Neuronal stem cell (in vitro differentiated cells): Measurements from ENCODE around the gene AUH.

Experiments used
- DNase-seq: peaks from one replicate; pipeline ENCODE4 v3.0.0-alpha.2; 2013; ENCODE audit warnings: low spot score
- H2AFZ ChIP-seq: one replicate; pipeline ENCODE4 v1.6.1; 2013; ENCODE audit warnings: mild to moderate bottlenecking, low read length, inconsistent platforms
- H2AK5ac ChIP-seq: 2 replicates; pipeline ENCODE4 v1.6.1; 2013; ENCODE audit warnings: low read depth, mild to moderate bottlenecking, inconsistent platforms, low read length, moderate library complexity, mixed read lengths
- H2BK120ac ChIP-seq: 2 replicates; pipeline ENCODE4 v1.6.1; 2013; ENCODE audit warnings: low read depth, mild to moderate bottlenecking, inconsistent platforms, low read length, moderate library complexity, mixed read lengths
- H2BK12ac ChIP-seq: one replicate; pipeline ENCODE4 v1.6.1; 2013; ENCODE audit warnings: low read length, inconsistent platforms
- H2BK15ac ChIP-seq: 2 replicates; pipeline ENCODE4 v1.6.1; 2013; ENCODE audit warnings: mild to moderate bottlenecking, low read length, inconsistent platforms, mixed read lengths
- H2BK5ac ChIP-seq: one replicate; pipeline ENCODE4 v1.6.1; 2013; ENCODE audit warnings: inconsistent platforms, mild to moderate bottlenecking, low read length, moderate library complexity
- H3K14ac ChIP-seq: one replicate; pipeline ENCODE4 v1.6.1; 2013; ENCODE audit warnings: low read length, inconsistent platforms
- H3K18ac ChIP-seq: 2 replicates; pipeline ENCODE4 v1.6.1; 2013; ENCODE audit warnings: low read length, inconsistent platforms
- H3K23ac ChIP-seq: 2 replicates; pipeline ENCODE4 v1.6.1; 2013; ENCODE audit warnings: low read depth, mild to moderate bottlenecking, mixed read lengths, low read length, inconsistent platforms; ENCODE audit not compliant: poor library complexity
- H3K27ac ChIP-seq: replicated peaks from 3 replicates; pipeline ENCODE4 v1.5.1; 2013; ENCODE audit warnings: low read length, inconsistent platforms
- H3K27me3 ChIP-seq, 3 experiments: 2 replicates each; pipeline ENCODE4 v1.6.1; 2013; ENCODE audit warnings: low read length in 3 of 3, mild to moderate bottlenecking in 2 of 3, inconsistent platforms in 1 of 3, low read depth in 1 of 3, mixed read lengths in 1 of 3, moderate library complexity in 1 of 3; ENCODE audit not compliant: control insufficient read depth in 3 of 3, insufficient read depth in 3 of 3
- H3K36me3 ChIP-seq, 2 donors: replicated peaks in 1 of 2; 2 replicates each; pipeline ENCODE4 v1.6.1; 2013; ENCODE audit warnings: low read length in 2 of 2; ENCODE audit not compliant: control insufficient read depth in 2 of 2, insufficient read depth in 2 of 2
- H3K4ac ChIP-seq: 2 replicates; pipeline ENCODE4 v1.6.1; 2013; ENCODE audit warnings: inconsistent platforms, mild to moderate bottlenecking, low read length, moderate library complexity
- H3K4me1 ChIP-seq, 2 donors: 1 replicate in 1 of 2; 2 replicates in 1 of 2; pipeline ENCODE4 v1.6.1; 2013; ENCODE audit warnings: low read length in 2 of 2, low read depth in 1 of 2; ENCODE audit not compliant: control insufficient read depth in 2 of 2, insufficient read depth in 1 of 2
- H3K4me2 ChIP-seq: one replicate; pipeline ENCODE4 v1.6.1; 2013; ENCODE audit warnings: mild to moderate bottlenecking, low read length, inconsistent platforms; ENCODE audit not compliant: insufficient read depth, poor library complexity, severe bottlenecking
- H3K4me3 ChIP-seq, 2 donors: 2 replicates each; pipeline ENCODE4 v1.5.1; 2013; ENCODE audit warnings: low read length in 2 of 2, mild to moderate bottlenecking in 2 of 2, inconsistent platforms in 1 of 2, moderate library complexity in 1 of 2
- H3K79me1 ChIP-seq: one replicate; pipeline ENCODE4 v1.6.1; 2013; ENCODE audit warnings: low read depth, mild to moderate bottlenecking, inconsistent platforms, low read length, moderate library complexity
- H3K9ac ChIP-seq: one replicate; pipeline ENCODE4 v1.6.1; 2013; ENCODE audit warnings: mild to moderate bottlenecking, low read depth, low read length, inconsistent platforms; ENCODE audit not compliant: poor library complexity
- H3K9me3 ChIP-seq, 2 donors: replicated peaks in 1 of 2; 2 replicates each; pipeline versions ENCODE3 to v1.6.1; 2013; ENCODE audit warnings: low read length in 2 of 2, mild to moderate bottlenecking in 2 of 2, inconsistent platforms in 1 of 2, low read depth in 1 of 2, mixed read lengths in 1 of 2, moderate library complexity in 1 of 2; ENCODE audit not compliant: control insufficient read depth in 2 of 2, insufficient read depth in 1 of 2
- H4K8ac ChIP-seq: one replicate; pipeline ENCODE4 v1.6.1; 2013; ENCODE audit warnings: low read depth, mild to moderate bottlenecking, inconsistent platforms, low read length, moderate library complexity
- H4K91ac ChIP-seq: one replicate; pipeline ENCODE4 v1.6.1; 2013; ENCODE audit warnings: low read length, low read depth, mild to moderate bottlenecking, inconsistent platforms; ENCODE audit not compliant: poor library complexity
- WGBS, 2 donors: extraction: QIAGEN DNeasy Blood & Tissue Kit; methylation state at CpG; one replicate each; pipeline ENCODE4 v1.1.7; 2013; ENCODE audit warnings: missing lambda C conversion rate in 2 of 2, mixed read lengths in 1 of 2; ENCODE audit not compliant: insufficient read length in 2 of 2, insufficient replicate concordance in 1 of 2; ENCODE audit errors: extremely low coverage in 2 of 2; 5-methylcytosine and 5-hydroxymethylcytosine counted together

The AUH gene

DNA sequence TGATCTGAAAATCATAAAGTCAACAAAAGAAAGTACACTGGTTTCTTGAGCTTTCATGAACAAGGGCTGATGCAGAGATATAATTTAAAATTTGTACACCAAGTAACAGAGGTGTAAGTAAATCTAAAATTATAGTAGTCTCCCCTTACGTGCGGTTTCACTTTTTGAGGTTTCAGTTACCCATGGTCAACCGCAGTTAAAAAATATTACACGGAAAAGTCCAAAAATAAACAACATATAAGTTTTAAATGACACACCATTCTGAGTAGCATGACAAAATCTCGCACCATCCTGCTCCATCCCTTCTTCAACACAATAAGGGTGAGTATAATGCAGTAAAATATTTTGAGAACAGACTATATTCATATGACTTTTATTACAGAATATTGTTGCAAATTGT lies 54.4 kb downstream of the AUH start:
- Histone ChIP-seq H3K9ac (no peak overlapping the region), H2AK5ac (no peak overlapping the region), H3K27me3 (no peaks in the 10 kb centered on the region), H3K36me3 (no peaks in the 10 kb centered on the region), H3K4me1 (no peaks in the 10 kb centered on the region), H3K4me3 (no peak overlapping the region), H3K14ac (no peak overlapping the region), H2BK15ac (no peak overlapping the region), H3K4ac (no peak overlapping the region), H3K9me3 (no peaks in the 10 kb centered on the region), H2AFZ (no peak overlapping the region), H4K8ac (no peak overlapping the region), H3K23ac (no peak overlapping the region), H2BK120ac (no peak overlapping the region), H3K79me1 (no peaks in the 10 kb centered on the region), H4K91ac (no peak overlapping the region), H3K18ac (no peak overlapping the region), H3K27ac (no peak overlapping the region), H3K4me2 (no peak overlapping the region), H2BK5ac (no peak overlapping the region), H2BK12ac (no peak overlapping the region)
- DNase-seq: no peak
- WGBS, 2 donors: no CpG with 5 or more reads among the region's 5 CpGs

DNA sequence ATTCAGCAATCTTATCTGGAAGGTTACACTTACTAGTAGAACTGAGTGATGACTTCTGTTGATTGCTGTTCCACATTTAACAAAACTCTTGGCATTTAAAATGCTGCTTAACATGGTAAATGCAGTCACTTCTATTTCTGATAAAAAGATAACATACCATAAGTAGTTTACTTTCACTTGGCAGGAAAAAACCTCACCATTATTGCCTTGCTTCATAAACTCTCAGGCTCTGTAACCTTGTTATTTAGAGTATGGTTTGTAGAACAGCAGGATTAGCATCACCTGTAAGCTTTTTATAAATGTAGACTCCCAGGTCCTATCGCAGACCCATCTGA lies 55.5 kb downstream of the AUH start:
- Histone ChIP-seq H2BK120ac (no peak overlapping the region), H3K4me2 (no peak overlapping the region), H3K27ac (no peak overlapping the region), H3K18ac (no peak overlapping the region), H3K9me3 (no peaks in the 10 kb centered on the region), H3K27me3 (no peaks in the 10 kb centered on the region), H3K4me3 (no peak overlapping the region), H3K79me1 (no peaks in the 10 kb centered on the region), H3K9ac (no peak overlapping the region), H3K4ac (no peak overlapping the region), H4K8ac (no peak overlapping the region), H3K14ac (no peak overlapping the region), H2BK15ac (no peak overlapping the region), H4K91ac (no peak overlapping the region), H3K23ac (no peak overlapping the region), H3K36me3 (no peaks in the 10 kb centered on the region), H2AK5ac (no peak overlapping the region), H2AFZ (no peak overlapping the region), H2BK12ac (no peak overlapping the region), H3K4me1 (no peaks in the 10 kb centered on the region), H2BK5ac (no peak overlapping the region)
- no peak for DNase-seq
- WGBS, 2 donors: no CpG with 5 or more reads among the region's 1 CpG

GRCh38 chr9:91305596-91306295 lies 56.0 kb downstream of the AUH start:
- Histone ChIP-seq H2AK5ac (no peak overlapping the region), H2BK5ac (no peak overlapping the region), H2AFZ (no peak overlapping the region), H3K27me3 (no peaks in the 10 kb centered on the region), H3K9me3 (no peaks in the 10 kb centered on the region), H3K36me3 (no peaks in the 10 kb centered on the region), H3K18ac (no peak overlapping the region), H2BK15ac (no peak overlapping the region), H3K4me3 (no peak overlapping the region), H3K4me2 (no peak overlapping the region), H3K4ac (no peak overlapping the region), H3K27ac (no peak overlapping the region), H4K91ac (no peak overlapping the region), H3K14ac (no peak overlapping the region), H3K4me1 (no peaks in the 10 kb centered on the region), H4K8ac (no peak overlapping the region), H3K79me1 (no peaks in the 10 kb centered on the region), H2BK120ac (no peak overlapping the region), H3K9ac (no peak overlapping the region), H2BK12ac (no peak overlapping the region), H3K23ac (no peak overlapping the region)
- no CpG with 5 or more reads among the region's 9 CpGs for WGBS, 2 donors
- no peak for DNase-seq

DNA sequence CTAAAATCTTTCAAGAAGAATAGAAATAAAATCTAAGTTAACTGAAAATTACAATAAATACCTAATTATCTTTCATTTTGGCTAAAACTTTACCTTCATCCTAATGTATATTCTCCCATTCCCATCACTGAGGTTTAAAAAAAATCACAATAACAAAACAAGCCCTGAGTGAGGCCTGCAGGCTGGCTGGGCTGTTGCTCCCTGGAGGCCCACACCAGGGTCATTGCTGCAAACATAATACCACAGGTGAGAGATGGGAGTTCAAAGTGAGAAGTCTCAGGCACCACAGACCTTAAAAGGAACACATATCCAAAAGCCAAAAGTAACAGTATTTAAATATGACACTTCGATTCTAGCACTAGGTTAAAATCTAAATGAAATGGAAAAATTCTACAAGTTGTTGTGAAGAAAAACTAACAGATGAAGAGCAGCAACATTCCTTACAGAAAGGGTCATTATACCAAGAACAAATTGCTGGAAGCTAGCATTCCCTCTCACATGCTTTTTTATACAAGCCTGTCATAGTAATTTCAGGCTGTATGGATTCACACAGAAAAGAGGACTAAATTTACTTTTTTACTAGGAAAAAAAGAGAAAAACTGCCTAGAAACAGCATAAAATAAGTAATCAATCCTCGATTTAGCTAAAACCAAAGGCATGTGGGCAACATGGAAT lies 57.8 kb downstream of the AUH start:
- Histone ChIP-seq H2AFZ (no peak overlapping the region), H3K9ac (no peak overlapping the region), H2BK120ac (no peak overlapping the region), H3K9me3 (no peaks in the 10 kb centered on the region), H4K91ac (no peak overlapping the region), H4K8ac (no peak overlapping the region), H2BK5ac (no peak overlapping the region), H3K4ac (no peak overlapping the region), H2BK15ac (no peak overlapping the region), H3K4me3 (no peak overlapping the region), H3K18ac (no peak overlapping the region), H3K27me3 (no peaks in the 10 kb centered on the region), H3K36me3 (no peaks in the 10 kb centered on the region), H2BK12ac (no peak overlapping the region), H3K27ac (no peak overlapping the region), H3K79me1 (no peaks in the 10 kb centered on the region), H3K4me1 (no peaks in the 10 kb centered on the region), H3K23ac (no peak overlapping the region), H2AK5ac (no peak overlapping the region), H3K14ac (no peak overlapping the region), H3K4me2 (no peak overlapping the region)
- no peak for DNase-seq
- WGBS, 2 donors: no CpG with 5 or more reads among the region's 2 CpGs
